HG02610 (cell line): ENCODE data around the gene FOSB.
"Not testable (repeated sequence)": the region's sequence is repeated elsewhere in the genome, so short reads cannot be mapped to it uniquely, and the experiment has no call there.

Source experiments
- ATAC-seq: cut with Tn5 transposase; IDR thresholded peaks from one replicate; pipeline ENCODE4 v1.9.1; 2021; ENCODE audit warnings: mild to moderate bottlenecking, moderate library complexity; ENCODE audit not compliant: unreplicated experiment

FOSB gene

DNA sequence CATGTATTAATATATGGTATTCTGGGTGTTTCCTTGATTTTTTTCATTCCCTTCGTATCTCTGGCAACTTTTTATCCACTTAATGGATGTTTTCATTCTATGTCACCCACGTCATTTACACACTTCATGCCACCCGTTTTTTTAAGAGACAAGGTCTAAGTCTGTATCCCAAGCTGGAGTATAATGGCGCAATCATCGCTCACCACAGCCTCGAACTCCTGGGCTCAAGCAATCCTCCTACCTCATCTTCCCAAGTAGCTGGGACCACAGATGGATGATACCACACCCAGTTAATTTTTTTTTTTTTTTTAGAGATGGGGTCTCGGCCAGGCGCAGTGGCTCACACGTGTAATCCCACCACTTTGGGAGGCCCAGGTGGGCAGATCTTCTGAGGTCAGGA is 36.1 kb downstream of the FOSB start:
- no peak for ATAC-seq

DNA sequence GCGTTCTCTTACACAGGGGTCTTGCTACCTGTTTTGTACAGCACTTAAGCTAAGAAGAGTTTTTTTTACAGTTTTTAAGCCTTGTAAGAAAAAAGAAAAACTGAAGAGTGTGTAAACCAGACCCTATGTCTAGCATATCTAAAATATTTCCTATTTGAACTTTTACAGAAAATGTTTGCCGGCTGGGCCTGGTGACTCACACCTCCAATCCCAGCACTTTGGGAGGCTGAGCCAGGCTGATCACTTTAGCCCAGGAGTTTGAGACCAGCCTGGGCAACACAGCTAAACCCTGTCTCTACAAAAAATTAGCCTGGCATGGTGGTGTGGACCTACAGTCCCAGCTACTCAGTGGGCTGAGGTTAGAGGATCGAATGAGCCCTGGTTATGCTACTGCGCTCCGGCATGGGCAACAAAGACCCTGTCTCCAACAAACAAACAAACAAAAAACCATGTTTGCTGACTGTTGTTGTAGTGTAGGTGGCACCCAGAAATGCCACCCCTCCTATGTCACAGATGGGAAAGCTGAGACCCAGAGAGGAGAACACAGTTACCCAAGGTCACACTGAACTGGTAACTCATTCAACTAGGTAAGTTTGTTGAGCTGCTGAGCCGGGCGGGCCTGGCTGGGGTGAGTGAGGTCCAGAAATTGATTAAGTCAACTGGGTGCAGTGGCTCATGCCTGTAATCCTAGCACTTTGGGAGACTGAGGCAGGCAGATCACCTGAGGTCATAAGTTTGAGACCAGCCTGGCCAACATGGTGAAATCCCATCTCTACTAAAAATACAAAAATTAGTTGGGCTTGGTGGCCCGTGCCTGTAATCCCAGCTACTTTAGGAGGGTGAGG is 37.6 kb downstream of the FOSB start:
- no peak for ATAC-seq

DNA sequence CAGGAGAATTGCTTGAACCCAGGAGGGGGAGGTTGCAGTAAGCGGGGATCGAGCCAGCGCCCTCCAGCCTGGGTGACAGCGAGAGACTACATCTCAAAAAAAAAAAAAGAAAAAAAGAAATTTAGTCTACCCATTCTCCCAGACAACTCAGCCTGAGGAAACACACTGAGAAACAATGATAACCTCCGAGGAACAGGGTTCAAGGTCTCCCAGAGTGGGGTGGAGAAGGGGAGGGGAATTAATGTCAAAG is 38.1 kb downstream of the FOSB start:
- ATAC-seq: no peak

DNA sequence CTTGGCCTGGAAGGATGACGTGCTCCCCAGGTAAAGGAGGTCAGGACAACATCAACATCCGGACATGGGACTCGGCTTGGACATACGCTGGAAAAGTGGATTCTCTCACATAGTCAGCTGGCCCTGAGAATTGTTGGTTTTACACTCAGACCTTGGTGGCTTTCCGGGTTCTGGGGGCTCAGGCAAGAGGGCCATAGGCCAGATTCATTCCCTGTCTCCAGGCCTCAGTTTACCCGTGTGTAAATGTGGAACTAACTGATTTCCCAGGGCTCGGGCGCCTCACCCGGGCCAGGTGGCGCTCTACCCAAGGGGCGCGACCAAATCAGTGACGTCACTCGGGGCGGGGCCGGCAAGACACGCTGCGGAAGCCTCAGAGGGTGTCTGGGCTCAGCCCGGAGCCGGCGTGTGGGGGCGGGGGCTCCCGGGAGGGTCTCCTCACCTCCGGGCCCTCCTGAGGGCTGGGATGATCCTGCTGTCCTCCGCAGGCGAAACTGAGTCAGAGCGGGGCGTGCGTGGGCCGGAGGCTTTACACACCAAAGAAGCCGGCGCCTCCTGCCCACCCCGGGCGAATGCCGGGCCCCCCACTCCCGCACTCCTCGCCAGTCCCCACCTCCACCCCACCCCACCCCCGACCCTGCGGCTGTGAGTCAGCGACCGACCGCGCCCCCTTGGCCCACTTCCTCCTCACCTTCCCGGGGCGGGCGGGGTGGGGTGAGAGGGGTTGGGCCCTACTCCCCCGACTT is 38.6 kb downstream of the FOSB start:
- peak; percentile 64 for ATAC-seq

DNA sequence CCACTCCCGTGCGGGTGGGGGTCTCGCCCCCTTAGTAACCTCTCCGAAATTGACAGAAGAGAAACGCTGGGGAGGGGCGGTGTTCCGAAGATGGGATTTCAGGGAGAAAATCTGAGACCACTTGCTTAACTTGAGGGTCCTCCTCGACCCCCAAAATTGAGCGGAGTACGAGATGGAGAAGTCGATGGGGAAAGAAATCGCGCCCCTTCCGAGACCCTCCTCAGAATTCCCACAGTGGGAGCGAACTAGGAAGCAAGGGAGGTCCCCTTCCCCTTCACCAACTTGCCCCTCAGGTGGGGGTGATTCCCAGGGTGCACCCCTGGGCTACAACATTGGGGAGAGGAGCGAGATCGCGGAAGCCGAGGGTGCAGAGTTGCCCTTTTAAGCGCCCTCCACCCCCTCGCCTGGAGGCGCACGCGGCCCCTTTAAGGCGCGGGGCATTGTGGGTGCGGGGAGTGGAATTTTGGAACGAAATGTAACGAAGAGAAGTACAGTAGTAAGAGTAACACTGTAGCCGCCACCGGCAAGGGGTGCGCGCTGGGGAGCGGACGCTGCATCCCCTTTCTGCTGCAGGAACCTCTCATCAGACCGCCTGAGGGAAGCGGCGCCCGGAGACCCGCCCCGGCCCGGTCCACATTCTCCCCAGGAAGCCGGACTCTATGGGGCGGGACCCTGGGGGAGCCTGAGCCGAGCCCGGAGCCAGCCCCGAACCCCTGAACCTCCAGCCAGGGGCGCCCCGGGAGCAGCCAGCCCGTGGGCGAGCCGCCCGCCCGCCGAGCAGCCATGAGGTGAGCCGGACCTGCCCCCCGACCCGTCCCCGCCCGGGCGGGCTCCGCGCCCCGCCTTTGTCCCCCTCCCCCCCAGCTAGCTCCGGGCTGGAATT is 39.4 kb downstream of the FOSB start, which contains the start of gene VASP:
Gene VASP, plus strand, starts transcription at position 491 of the 883 bp plus-strand sequence. Its CDS starts 293 bp downstream, at position 784.
- peak; percentile 41 for ATAC-seq

DNA sequence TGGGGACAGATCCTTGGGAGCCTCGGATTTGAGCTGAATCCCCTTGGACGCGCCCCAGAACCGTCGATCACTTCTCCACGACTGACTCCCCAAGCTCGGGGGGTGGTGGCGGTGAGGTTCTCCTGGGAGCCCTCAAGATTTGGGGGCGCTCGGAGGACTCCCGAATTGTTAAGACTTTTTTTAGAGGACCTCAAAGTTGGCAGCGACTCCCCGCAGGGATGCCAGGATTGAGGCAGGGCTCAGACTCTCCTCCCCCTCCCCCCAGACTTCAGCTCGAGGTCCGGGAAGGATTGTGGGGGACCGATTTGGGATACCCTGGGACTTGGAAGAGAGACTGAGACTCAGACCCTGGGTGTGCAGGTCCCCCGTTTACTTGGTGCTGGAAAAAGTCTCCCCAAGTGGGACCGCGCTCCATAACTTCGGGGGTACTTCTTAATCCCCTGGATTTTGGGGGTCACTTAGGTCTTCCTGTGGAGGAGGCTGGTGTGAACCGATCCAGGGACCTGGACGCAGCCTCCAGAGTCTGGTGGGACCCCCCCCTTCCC is 40.1 kb downstream of the FOSB start:
- ATAC-seq: no peak

DNA sequence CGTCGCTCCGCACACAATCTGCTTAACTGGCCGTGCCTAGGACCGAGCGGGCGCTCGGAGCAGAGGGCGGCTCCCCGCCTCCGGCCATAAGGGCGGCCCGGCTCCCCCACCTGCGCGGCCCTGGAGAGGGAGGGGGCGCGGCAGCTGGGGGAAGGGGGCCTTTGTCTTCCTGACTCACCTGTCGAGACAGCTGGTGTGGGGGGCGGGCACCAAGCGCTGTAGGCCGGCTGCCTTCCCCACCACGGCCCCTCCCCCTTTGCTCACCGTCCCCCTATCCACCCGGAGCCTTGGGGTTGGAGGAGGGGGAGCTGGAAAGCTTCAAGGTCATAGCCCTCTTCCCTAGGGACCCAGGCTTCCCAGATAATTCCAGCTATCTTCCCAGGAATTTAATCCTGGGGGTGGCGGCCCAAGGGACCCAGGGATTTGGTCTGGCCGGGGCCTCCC is 40.6 kb downstream of the FOSB start:
- no peak for ATAC-seq

DNA sequence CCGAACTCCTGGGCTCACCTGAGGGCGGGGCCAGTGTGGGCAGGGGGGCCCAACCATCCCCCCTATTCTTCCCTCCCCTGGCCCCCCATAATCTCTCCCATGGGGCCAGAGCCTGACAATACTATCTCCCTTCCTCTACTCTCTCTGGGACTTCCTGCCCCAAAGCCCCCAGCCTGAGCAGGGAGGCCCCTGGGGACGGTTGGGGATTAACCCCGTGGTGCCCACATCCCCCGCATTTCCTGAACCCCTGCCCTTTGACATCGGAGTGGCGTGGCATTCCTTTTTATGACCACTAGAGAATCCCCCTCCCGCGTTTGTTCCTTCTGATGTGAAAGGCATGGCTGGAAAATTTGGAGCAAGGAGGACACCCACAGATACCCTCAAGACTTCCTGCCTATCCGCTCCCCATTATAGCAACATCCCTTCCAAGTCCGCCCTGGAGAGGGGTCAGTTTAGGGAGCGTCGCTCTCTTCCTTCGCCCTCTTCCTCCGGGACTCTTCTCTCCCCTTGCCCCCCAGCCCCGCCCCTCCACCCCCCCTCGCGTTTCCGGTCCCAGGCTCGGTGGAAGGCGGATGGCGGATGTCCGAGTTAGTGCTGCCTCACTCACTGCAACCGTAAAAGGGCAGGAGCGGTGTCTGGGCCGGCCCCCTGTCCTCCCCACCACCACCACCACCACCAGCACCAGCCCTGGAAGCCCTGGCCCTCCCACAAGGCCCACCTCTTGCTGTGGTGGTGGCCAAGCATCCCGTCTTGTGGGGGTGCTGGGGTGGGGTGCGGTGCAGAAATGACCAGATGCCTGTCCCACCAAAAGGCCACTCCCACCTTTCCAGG is 41.3 kb downstream of the FOSB start:
- no peak for ATAC-seq

DNA sequence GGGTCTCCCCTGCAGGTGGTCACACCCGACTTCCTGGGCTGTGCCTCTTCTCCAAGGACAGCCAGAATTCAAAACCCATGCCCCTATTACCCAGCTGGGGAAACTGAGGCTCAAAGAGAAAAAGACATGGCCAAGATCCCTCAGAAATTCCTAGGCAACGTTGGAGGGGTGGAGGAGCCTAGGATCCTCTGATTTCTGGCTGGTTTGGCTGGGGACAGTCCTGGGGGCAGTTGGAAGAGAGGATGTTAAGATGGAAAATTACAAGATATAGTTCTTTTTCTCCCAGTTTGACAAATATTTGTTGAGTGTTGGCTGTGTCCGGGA is 41.9 kb downstream of the FOSB start:
- no peak for ATAC-seq

DNA sequence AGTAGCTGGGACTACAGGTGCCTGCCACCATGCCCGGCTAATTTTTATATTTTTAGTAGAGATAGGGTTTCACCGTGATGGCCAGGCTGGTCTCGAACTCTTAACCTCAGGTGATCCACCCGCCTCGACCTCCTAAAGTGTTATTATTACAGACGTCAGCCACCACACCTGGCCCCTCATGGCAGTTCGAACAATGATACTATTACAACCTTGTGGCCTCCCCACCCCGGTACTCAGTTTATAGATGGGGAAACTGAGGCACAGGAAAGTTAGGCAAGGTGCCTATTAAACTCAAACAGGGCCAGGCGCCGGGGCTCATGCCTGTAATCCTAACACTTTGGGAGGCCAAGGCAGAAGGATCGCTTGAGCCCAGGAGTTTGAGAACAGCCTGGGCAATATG is 42.6 kb downstream of the FOSB start:
- not testable (repeated sequence) for ATAC-seq

DNA sequence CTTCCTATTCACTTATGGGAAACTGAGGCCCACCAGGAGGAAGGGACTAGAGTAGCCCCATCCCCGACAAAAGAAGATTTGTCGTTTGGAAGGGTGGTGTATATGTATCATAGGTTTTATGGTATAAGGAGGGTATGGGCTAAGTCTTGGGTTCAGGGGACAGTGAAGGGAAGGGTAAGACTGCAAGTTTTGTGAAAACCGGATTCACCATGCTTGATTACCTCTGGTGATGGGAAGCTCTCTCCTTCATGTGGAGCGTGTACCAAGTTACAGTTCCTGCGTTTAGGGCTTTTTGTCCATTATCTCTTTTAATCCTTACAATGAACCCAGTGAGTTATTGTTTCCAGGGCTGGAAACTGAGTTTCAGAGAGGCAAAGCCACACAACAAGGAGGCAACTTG is 43.3 kb downstream of the FOSB start:
- ATAC-seq: no peak

DNA sequence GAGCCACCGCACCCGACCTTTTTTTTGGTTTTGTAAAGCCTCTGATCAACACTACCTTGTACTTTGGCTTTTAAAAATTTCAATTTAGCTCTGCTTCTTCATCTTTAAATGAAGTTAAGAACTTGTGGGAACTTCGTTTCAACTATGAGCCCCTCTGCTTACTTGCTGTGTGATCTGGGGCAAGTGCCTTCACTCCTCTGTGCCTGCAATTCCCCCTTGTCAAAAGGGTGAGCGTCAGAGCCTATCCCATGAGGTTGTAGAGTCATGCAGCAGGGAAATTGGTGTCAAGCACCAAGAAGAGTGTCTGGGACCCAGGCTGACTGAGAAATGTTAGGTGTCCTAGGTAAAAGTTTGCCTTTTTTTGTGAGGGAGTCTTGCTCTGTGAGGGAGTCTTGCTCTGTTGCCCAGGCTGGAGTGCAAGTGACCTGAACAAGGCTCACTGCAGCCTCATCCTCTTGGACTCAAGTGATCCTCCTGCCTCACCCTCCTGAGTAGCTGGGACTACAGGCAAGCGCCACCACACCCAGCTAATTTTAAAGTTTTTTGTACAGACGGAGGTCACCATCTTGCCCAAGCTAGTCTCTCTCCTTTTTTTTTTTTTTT is 45.2 kb downstream of the FOSB start:
- no peak for ATAC-seq

DNA sequence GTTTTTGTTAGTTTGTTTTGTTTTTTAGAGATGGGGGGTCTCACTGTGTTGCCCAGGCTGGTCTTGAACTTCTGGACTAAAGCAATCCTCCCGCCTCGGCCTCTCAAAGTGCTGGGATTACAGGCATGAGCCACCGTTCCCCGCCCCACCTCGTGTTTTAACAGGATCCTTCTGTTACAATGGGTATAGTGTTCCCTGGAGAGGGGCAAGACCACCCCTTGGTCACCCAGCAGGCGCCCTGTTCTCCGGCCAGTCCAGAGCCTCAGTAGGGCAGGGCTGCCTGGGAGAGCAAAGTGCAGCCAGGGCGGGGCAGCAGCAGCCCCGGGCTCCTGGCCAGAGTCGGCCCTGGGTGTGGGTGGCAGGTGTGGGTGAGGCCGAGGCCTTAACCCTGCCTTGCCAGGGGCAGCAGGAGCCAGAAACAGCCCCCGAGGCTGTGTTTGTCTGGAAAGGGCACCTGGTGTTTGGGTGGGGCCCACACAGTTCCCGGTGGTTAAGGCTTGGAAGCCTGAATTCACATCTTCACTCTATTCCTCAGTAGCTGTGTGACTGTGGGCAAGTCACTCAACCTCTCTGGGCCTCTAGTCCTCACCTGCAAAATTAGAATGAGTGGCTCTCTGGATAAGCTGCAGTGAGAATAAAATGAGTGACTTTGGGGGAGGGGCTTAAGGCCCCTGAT is 46.7 kb downstream of the FOSB start:
- peak; percentile 8 for ATAC-seq

DNA sequence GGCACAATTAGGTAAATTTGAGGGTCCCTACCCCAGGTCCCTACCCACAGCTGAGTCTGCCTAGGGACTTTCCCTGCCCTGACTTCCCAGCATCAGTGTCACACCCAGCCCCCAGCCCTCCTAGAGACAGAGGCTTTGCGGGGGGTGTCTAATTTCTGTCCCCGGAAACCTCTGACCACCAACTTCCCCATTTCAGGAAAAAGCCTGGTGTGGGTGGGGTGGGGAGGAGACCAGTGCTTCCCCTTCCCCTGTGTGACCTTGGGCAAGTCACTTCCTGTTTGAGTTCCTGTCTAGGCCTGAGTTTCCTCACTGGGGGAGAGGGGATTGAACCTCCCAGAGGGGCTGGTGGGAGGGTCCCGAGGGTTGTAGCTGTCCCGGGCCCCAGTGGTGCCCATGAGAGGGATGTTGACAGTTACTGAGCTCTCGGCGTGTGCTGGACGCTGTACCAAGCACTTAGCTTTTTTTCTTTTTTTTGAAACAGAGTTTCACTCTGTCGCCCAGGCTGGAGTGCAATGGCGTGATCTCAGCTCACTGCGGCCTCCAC is 47.4 kb downstream of the FOSB start:
- ATAC-seq: peak; percentile 62

DNA sequence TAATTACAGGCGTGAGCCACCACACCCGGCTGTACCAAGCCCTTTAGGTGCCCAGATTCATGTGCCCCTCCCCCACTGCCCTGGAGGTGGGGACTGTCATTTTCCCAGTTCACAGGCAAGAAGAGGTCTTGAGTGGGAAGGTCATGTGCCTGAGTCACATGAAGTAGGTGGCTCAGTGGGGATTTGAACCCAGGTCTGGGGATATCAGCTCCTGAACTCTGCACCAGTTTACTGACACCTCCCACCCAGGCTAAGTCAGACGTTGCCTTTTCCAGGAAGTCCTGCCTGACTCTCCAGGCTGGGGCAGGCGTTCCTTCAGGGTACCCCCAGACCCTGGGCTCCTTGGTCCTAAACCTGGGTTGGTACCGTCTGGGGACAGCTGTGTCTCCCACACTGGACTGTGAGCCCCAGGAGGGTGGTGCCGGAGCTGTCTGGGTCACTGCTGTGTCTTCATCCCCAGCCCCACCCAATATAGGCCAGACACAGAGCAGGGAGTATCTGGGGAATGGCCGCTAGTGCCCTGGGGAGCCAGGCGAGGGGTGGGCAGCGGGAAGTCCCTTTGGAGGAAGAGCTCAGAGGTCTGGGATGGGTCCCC is 48.1 kb downstream of the FOSB start:
- no peak for ATAC-seq

DNA sequence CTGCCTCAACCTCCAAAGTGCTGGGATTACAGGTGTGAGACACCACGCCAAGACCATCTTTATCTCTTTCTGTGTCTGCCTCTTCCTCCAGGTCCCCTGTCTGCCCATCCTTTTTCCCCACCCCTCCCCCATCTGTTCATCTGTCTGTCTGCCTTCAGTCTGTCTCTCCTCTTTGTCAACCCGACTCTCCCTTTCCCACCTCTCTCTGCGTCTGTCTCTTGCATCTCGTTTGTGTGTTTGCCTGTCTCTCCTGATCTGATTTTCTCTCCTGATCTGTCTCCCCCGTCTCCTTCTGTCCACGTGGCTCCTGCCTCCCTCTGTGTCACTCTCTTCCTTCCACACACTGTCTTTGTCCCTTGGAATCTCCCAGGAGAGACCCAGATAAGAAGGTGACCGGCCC is 49.4 kb downstream of the FOSB start:
- ATAC-seq: no peak

DNA sequence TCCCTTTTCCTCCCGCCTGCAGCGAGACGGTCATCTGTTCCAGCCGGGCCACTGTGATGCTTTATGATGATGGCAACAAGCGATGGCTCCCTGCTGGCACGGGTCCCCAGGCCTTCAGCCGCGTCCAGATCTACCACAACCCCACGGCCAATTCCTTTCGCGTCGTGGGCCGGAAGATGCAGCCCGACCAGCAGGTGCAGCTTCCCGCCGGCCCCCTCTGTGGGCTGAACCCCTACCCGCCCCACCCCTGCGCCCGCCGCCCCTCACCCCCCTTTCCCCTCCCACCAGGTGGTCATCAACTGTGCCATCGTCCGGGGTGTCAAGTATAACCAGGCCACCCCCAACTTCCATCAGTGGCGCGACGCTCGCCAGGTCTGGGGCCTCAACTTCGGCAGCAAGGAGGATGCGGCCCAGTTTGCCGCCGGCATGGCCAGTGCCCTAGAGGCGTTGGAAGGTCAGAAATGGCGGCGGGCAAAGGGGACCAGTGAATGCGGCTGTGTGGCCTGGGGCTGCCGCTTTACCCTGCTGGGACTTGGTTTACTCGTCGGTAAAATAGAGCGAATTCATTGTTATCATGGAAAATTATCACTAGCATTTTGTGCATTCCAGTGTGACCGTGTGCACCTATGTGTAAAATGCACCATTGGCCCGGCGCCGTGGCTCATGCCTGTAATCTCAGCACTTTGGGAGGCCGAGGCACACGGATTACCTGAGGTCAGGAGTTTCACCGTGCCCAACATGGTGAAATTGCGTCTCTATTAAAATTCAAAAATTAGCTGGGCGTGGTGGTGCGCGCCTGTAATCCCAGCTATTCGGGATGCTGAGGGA is 50.1 kb downstream of the FOSB start:
- ATAC-seq: no peak

DNA sequence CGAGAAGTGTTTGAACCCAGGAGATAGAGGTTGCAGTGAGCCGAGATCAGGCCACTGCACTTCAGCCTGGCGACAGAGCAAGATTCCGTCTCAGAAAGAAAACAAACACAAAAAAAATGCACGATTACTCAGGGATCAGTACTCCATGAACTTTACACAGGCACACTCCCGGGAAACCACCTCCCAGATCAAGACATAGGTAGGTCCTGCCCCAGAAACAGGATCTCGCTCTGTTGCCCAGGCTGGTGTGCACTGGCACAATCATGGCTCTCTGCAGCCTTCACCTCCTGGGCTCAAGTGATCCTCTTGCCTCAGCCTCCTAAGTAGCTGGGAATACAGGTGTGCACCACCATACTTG is 50.7 kb downstream of the FOSB start:
- no peak for ATAC-seq
